ENCODE data around the gene WASHC1.
"Not testable (repeated sequence)": the region's sequence is repeated elsewhere in the genome, so short reads cannot be mapped to it uniquely, and the experiment has no call there.

DNA sequence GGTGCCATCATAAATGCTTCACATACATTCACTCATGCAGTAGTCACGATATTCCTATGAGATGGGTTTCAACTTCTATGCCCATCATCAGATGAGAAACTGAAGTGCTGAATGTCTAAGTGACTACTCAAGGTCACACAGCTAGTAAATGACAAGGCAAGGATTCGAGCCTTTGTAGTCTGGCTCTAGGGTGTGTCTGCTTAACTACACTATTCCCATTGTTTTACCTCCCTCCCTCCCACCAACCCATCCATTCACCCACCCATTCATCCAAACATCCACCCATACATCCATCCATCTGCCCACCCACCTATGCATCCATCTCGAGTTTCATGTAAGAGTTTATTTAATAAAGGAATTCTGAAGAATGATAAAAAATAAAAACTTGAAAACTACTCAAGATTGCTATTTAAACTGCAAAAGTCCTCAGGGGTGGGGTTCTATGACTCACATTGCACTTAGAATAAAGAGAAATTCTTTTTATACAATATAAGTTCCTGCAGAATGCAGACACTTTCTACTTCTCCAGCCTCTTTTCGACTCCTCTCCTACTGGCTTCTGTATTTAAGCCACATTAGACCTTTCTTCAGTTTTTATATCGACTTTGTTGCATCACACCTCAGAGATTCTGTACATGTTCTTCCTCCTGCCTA, 19.1 kb upstream of the WASHC1 start:
- TF ChIP-seq, protein P1, sequence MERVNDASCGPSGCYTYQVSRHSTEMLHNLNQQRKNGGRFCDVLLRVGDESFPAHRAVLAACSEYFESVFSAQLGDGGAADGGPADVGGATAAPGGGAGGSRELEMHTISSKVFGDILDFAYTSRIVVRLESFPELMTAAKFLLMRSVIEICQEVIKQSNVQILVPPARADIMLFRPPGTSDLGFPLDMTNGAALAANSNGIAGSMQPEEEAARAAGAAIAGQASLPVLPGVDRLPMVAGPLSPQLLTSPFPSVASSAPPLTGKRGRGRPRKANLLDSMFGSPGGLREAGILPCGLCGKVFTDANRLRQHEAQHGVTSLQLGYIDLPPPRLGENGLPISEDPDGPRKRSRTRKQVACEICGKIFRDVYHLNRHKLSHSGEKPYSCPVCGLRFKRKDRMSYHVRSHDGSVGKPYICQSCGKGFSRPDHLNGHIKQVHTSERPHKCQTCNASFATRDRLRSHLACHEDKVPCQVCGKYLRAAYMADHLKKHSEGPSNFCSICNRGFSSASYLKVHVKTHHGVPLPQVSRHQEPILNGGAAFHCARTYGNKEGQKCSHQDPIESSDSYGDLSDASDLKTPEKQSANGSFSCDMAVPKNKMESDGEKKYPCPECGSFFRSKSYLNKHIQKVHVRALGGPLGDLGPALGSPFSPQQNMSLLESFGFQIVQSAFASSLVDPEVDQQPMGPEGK (CRISPR knock-in tag; IDR thresholded peaks at IDR 0.05; ENCODE audit: borderline replicate concordance) = not testable (repeated sequence)
- TF ChIP-seq, protein P2, sequence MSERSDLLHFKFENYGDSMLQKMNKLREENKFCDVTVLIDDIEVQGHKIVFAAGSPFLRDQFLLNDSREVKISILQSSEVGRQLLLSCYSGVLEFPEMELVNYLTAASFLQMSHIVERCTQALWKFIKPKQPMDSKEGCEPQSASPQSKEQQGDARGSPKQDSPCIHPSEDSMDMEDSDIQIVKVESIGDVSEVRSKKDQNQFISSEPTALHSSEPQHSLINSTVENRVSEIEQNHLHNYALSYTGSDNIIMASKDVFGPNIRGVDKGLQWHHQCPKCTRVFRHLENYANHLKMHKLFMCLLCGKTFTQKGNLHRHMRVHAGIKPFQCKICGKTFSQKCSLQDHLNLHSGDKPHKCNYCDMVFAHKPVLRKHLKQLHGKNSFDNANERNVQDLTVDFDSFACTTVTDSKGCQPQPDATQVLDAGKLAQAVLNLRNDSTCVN (CRISPR knock-in tag; IDR thresholded peaks at IDR 0.05) = not testable (repeated sequence)
- not testable (repeated sequence) for TF ChIP-seq POLR2A (conservative IDR thresholded peaks at IDR 0.05); TAF1 (IDR thresholded peaks at IDR 0.05; ENCODE audit: control insufficient read depth, extremely low read depth, insufficient read depth, low read length, severe bottlenecking); FOXM1 (IDR thresholded peaks at IDR 0.05; ENCODE audit: low read depth); FOXM1 (CRISPR knock-in tag; IDR thresholded peaks at IDR 0.05; ENCODE audit: low read depth); CREM (IDR thresholded peaks at IDR 0.05; ENCODE audit: low read depth); PHF8 (IDR thresholded peaks at IDR 0.05; ENCODE audit: borderline replicate concordance, low read length); SETDB1 (IDR thresholded peaks at IDR 0.05; ENCODE audit: low read length); NCOA6 (IDR thresholded peaks at IDR 0.05); KLF10 (CRISPR knock-in tag; IDR thresholded peaks at IDR 0.05)
- TF ChIP-seq, protein P3, sequence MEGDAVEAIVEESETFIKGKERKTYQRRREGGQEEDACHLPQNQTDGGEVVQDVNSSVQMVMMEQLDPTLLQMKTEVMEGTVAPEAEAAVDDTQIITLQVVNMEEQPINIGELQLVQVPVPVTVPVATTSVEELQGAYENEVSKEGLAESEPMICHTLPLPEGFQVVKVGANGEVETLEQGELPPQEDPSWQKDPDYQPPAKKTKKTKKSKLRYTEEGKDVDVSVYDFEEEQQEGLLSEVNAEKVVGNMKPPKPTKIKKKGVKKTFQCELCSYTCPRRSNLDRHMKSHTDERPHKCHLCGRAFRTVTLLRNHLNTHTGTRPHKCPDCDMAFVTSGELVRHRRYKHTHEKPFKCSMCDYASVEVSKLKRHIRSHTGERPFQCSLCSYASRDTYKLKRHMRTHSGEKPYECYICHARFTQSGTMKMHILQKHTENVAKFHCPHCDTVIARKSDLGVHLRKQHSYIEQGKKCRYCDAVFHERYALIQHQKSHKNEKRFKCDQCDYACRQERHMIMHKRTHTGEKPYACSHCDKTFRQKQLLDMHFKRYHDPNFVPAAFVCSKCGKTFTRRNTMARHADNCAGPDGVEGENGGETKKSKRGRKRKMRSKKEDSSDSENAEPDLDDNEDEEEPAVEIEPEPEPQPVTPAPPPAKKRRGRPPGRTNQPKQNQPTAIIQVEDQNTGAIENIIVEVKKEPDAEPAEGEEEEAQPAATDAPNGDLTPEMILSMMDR (IDR thresholded peaks at IDR 0.05 in 2 of 3, conservative IDR thresholded peaks at IDR 0.05 in 1 of 3; ENCODE audit: insufficient read depth in 2 of 3, low read depth in 1 of 3, low read length in 3 of 3) = not testable (repeated sequence)
- TF ChIP-seq, protein P4, sequence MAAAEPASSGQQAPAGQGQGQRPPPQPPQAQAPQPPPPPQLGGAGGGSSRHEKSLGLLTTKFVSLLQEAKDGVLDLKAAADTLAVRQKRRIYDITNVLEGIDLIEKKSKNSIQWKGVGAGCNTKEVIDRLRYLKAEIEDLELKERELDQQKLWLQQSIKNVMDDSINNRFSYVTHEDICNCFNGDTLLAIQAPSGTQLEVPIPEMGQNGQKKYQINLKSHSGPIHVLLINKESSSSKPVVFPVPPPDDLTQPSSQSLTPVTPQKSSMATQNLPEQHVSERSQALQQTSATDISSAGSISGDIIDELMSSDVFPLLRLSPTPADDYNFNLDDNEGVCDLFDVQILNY (CRISPR knock-in tag; IDR thresholded peaks at IDR 0.05) = not testable (repeated sequence)
- TF ChIP-seq, protein P5, sequence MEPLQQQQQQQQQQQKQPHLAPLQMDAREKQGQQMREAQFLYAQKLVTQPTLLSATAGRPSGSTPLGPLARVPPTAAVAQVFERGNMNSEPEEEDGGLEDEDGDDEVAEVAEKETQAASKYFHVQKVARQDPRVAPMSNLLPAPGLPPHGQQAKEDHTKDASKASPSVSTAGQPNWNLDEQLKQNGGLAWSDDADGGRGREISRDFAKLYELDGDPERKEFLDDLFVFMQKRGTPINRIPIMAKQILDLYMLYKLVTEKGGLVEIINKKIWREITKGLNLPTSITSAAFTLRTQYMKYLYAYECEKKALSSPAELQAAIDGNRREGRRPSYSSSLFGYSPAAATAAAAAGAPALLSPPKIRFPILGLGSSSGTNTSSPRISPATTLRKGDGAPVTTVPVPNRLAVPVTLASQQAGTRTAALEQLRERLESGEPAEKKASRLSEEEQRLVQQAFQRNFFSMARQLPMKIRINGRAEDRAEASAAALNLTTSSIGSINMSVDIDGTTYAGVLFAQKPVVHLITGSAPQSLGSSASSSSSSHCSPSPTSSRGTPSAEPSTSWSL (CRISPR knock-in tag; IDR thresholded peaks at IDR 0.05; ENCODE audit: borderline replicate concordance) = not testable (repeated sequence)
- TF ChIP-seq, protein P6, sequence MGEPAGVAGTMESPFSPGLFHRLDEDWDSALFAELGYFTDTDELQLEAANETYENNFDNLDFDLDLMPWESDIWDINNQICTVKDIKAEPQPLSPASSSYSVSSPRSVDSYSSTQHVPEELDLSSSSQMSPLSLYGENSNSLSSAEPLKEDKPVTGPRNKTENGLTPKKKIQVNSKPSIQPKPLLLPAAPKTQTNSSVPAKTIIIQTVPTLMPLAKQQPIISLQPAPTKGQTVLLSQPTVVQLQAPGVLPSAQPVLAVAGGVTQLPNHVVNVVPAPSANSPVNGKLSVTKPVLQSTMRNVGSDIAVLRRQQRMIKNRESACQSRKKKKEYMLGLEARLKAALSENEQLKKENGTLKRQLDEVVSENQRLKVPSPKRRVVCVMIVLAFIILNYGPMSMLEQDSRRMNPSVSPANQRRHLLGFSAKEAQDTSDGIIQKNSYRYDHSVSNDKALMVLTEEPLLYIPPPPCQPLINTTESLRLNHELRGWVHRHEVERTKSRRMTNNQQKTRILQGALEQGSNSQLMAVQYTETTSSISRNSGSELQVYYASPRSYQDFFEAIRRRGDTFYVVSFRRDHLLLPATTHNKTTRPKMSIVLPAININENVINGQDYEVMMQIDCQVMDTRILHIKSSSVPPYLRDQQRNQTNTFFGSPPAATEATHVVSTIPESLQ (CRISPR knock-in tag; IDR thresholded peaks at IDR 0.05) = not testable (repeated sequence)

Measured in K562 (cell line).